ENCODE measurements around the gene MCRS1. TPM values are rescaled to one million over a fixed set of nuclear protein-coding genes. Genes with fewer than 3 reads are reported as not detected.

MCRS1 gene
- total and polyA plus RNA-seq, 2 donors (not counting 3 experiments of a cell fraction or from before 2014, with no cell fraction given), result 71.1 to 99.3 TPM

GRCh38 chr12:49584591-49584990 is 16.6 kb upstream of the MCRS1 start:
- dilution Hi-C loops (cut with MboI; ENCODE audit: extremely low pct_ligation_motif_present, low sequenced_read_pairs) (no loop called here), intact Hi-C loops (cut with micrococcal nuclease) (no loop called here)
- FAIRE-seq (no peak), DNase-seq (ENCODE audit: low read depth, low spot score) (no peak)
- Histone ChIP-seq H3K36me3 (ENCODE audit: control insufficient read depth in 2 of 2, extremely low read depth in 1 of 2, insufficient read depth in 2 of 2, low read length in 2 of 2) (no peaks in the 10 kb centered on the region), H4K20me1 (replicated peaks; ENCODE audit: control insufficient read depth, extremely low read depth, insufficient read depth, low read length) (no peaks in the 10 kb centered on the region), H3K9me3 (replicated peaks; ENCODE audit: control insufficient read depth, insufficient read depth, low read length) (no peaks in the 10 kb centered on the region), H3K4me1 (ENCODE audit: control insufficient read depth, extremely low read depth, insufficient read depth, low read length) (no peaks in the 10 kb centered on the region), H3K27me3 (ENCODE audit: control insufficient read depth in 2 of 2, insufficient read depth in 2 of 2, low read length in 2 of 2) (no peaks in the 10 kb centered on the region), H3K4me2 (ENCODE audit: insufficient read depth, low read length) (no peak overlapping the region), H3K4me3 (replicated peaks in 1 of 3; ENCODE audit: insufficient read depth in 1 of 3, low read depth in 1 of 3, low read length in 3 of 3) (no peak overlapping the region), H2AFZ (ENCODE audit: low read depth, low read length) (no peak overlapping the region), H3K9me1 (replicated peaks; ENCODE audit: control insufficient read depth, extremely low read depth, insufficient read depth, low read length) (no peaks in the 10 kb centered on the region), H3K9ac (replicated peaks; ENCODE audit: extremely low read depth, insufficient read depth, low read length) (no peak overlapping the region), H3K79me2 (ENCODE audit: control insufficient read depth, insufficient read depth, low read length) (no peaks in the 10 kb centered on the region), H3K27ac (ENCODE audit: insufficient read depth, low read depth, low read length) (no peak overlapping the region)
- ChIA-PET POLR2A (no interaction called here), CTCF (interaction anchor here (2.2 to 7.1 kb wide), 3 partner anchors 225 to 252 kb away, joined by 9 to 181 read pairs (median 100); partner anchors contain the start of gene DNAJC22)
- no TSS peak for BruUV-seq (replicated peaks)
- TF ChIP-seq FOS (IDR thresholded peaks at IDR 0.05; ENCODE audit: borderline replicate concordance, insufficient read depth, low read length) (no peak), MYC (IDR thresholded peaks at IDR 0.05; ENCODE audit: low read depth, low read length) (no peak), POLR2AphosphoS5 (IDR thresholded peaks at IDR 0.05; ENCODE audit: insufficient read depth, low read depth, low read length) (no peak), JUN (IDR thresholded peaks at IDR 0.05; ENCODE audit: borderline replicate concordance, insufficient read depth, insufficient read length, low read depth) (no peak), GATA2 (IDR thresholded peaks at IDR 0.05; ENCODE audit: insufficient read depth, insufficient read length, low read depth, low read length) (no peak), EZH2 (IDR thresholded peaks at IDR 0.05; ENCODE audit: borderline replicate concordance, low read depth, low read length, severe bottlenecking) (no peak)
- TF ChIP-seq, protein P1, sequence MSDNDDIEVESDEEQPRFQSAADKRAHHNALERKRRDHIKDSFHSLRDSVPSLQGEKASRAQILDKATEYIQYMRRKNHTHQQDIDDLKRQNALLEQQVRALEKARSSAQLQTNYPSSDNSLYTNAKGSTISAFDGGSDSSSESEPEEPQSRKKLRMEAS (IDR thresholded peaks at IDR 0.05; ENCODE audit: insufficient read depth, insufficient read length), result no peak
